Hematopoietic multipotent progenitor cell treated with erythropoietin and hydrocortisone succinate and interleukin-3 and kit ligand, for 15 days (in vitro differentiated cells): ENCODE measurements around the gene MLPH.
A peak's percentile ranks its signal among the peaks of the same experiment; 100 is the strongest.

Experiments used
- DNase-seq: peaks from one replicate; pipeline ENCODE4 v3.0.0-alpha.2; 2015; ENCODE audit warnings: low spot score

Gene MLPH

GRCh38 chr2:237500681-237501424 is 13.8 kb downstream of the MLPH start:
- no peak for DNase-seq

- DNase-seq, result no peak
Observed at GRCh38 chr2:237501892-237502513, 15.0 kb downstream of the MLPH start.

DNA sequence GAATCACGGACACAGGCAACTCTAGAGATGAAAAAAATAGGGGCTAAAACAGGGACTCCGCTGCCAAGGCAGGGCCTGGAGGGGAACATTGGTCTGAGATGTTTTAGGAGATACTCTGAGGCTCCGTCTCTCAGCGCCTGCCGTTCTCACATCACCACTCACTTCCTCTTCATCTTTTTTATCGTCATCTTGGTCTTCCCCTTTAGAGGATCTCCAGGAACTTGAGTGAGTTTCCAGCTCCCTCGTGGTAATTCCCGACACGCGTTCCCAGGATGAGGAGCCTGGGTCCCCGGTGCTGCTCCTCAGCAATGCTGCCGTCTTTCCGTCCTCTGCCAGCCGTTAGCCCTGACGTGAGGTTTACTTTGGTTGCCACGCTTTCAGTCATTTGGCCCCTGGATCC is 16.1 kb downstream of the MLPH start:
- no peak for DNase-seq

- no peak for DNase-seq
Observed at GRCh38 chr2:237505188-237505939, 18.3 kb downstream of the MLPH start.

DNA sequence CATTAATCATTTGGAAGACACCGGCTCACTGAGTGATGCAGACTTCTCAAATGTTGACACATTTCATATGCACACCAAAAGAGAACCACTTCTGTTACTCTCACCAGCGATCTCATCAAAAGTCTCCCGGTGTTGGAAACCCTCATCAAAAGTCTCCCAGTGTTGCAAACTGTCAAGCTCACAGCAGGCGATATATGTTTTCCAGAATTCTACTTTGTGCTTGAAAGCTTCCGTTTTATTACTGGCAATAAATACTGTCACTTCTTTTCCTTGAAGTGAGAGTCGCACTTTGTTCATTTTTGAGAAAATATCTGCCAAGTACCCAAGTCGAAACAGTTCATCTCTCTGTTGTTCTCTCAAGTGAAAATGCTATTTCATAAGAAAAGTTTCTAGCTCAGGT is 20.5 kb downstream of the MLPH start:
- no peak for DNase-seq

DNA sequence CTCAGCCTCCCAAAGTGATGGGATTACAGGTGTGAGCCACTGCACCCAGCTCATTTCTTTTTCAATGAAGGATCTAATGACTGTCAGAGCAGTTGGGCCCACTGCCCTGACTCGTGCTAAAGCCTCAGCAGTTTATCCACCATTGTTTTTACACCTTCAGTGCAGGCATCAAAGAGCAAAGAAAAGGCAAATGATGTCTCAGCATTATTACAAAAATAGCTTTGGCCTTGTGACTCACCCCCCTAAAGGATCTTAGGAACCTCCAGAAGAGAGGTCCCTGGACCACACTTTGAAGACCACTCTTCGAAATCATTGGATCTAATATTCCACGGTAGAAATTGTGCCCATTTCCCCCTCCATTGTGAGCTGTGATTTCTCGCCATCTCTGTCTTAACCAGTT is 21.3 kb downstream of the MLPH start:
- no peak for DNase-seq

DNA sequence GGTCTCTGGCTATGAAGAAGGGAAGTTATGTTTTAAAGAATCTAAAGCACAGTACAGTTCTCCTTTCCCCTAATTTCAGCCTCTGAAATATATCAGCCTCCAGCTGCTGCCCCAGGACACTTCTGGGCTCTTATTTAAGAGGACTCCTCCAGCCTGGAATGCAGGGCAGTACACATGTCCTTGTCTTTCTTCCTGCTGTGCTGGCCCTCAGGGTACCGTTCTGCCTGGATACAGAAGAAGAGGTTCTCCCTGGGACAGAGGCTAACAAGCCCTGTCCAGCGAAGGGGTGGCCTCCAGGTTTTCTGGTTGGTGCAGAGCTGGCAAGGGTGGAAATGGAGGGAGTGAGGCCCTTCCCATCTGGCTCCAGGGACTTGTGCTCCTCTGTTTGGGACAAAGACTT is 22.1 kb downstream of the MLPH start:
- no peak for DNase-seq

- no peak for DNase-seq
Observed at GRCh38 chr2:237509905-237510304, 22.9 kb downstream of the MLPH start.

DNA sequence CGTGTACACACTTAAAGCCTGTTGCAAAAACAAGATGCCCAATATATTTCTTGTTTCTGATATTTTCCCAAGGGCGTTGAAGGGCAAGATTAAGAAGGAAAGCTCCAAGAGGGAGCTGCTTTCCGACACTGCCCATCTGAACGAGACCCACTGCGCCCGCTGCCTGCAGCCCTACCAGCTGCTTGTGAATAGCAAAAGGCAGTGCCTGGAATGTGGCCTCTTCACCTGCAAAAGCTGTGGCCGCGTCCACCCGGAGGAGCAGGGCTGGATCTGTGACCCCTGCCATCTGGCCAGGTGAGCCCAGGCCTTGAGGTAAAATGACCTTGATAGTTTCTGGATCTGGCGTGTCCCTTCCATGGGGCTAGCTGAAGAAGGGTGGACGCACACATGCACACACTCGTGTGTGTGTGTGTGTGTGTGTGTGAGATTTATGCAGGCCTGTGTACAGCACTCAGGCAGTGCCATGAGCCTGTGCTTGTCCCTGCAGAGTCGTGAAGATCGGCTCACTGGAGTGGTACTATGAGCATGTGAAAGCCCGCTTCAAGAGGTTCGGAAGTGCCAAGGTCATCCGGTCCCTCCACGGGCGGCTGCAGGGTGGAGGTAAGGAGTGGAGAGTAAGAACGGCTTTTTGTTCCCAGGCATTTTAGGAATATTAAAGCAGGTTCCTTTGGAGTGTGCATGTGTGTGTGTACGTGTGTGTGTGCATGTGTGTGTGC is 23.6 kb downstream of the MLPH start:
- DNase-seq, result no peak

GRCh38 chr2:237511433-237511832 is 24.4 kb downstream of the MLPH start:
- no peak for DNase-seq

- no peak for DNase-seq
Observed at GRCh38 chr2:237511885-237512405, 24.9 kb downstream of the MLPH start.

DNA sequence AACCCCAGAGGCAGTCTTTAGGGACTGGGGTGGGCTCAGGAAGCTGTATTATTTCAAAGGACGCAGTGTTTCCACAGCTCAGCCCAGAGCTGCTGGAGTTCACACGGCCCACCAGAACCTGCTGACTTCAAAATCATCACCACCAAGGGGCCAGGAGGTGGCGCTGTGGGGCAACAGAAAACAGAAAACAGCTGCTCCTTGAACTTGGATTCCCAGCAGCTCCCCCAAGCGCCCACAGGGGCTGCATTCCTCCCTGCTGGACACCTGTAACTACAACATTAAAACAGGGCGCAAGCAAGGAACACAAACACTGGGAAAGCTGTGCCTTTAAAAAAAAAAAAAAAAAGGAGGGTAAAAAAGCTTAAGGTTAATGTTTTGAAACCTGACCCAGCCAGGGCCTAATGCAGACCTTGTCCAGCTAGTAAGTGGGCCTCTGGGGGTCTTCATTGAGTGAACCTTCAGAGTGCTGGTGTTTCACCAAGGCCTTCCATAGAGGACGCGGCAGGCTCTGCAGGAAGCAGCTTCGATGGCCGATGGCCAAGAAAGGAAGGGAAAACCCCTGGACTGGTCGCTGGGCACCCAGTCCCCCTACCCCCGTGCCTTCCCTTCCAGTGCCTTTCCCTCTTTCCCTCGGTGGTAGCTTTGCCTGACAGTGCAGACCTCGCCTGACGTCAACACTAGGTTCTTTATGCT is 25.9 kb downstream of the MLPH start:
- DNase-seq, result peak; percentile 74

GRCh38 chr2:237513693-237514092 is 26.6 kb downstream of the MLPH start:
- DNase-seq, result no peak

DNA sequence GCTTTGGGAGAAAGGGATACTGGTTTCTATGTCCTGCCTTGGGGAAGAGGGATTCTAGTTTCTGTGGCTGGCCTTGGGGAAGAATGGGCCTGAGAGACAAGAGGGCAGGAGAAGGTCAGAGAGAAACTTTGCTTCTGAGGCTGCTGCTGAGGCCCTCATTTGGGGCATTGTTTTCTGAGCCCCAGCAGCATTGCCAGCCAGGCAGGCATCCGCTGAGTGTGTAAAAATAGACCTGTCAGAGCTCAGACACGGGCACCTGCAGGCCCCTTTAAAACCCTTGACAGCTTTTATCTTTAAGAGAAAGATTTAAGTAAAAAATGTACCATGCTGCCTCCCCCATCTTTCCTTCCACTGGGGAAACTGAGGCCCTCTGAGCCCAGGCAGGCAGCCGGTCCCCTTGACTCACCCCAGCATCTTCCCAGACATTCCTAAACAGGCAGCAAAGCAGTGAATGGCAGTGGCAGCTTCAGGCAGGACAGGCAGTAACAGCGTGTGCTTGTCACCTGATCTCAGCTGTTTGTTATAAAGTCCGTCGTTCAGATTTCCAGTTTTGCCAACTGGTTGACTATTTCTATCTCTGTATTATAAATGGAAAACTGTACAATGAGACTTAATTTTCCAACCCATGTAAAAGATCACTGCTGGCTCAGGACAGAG is 27.6 kb downstream of the MLPH start:
- no peak for DNase-seq

DNA sequence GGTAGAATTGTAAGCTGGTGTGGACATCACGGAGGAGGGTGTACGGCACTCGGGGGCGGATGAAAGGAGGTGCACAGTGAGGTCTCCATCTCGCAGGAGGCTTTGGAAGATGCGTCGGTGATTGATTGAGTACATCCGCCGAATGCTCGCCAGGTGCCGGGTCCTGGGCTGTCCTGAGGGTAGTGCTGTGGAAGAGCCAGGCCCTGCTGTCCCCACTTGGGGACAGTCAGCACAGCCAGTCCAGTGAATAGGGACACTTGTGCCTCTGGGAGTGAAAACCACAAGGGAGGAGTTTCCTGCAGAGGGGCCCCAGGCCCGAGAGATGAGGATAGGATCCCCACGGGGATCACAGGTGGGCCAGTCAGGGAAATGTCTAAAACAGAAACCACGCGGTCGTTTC is 28.1 kb downstream of the MLPH start:
- no peak for DNase-seq

GRCh38 chr2:237515621-237516275 is 28.7 kb downstream of the MLPH start:
- DNase-seq, result no peak

GRCh38 chr2:237517163-237517562 is 30.1 kb downstream of the MLPH start:
- no peak for DNase-seq

DNA sequence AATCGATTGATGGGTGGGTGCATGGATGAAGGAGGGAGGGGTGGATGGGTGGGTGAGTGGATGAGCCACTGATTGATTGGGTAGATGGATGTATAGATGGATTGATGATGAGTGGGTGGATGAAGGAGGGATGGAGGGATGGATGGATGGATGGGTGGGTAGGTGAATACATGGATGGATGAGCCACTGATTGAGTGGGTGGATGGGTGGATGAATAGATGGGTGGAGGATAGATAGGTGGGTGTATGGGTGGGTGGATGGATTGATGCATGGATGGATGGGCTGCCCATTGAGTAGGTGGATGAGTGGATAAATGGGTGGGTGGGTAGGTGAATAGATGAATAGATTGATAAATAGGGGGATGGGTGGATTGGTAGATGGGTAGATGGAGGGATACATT is 30.9 kb downstream of the MLPH start:
- no peak for DNase-seq

GRCh38 chr2:237519506-237520245 is 32.6 kb downstream of the MLPH start:
- DNase-seq, result no peak

GRCh38 chr2:237520290-237520689 is 33.2 kb downstream of the MLPH start:
- DNase-seq, result no peak
